Measurements from ENCODE around the gene MINK1. TPM values are rescaled to one million over a fixed set of nuclear protein-coding genes. Genes with fewer than 3 reads are reported as not detected.
"Not testable (repeated sequence)": the region's sequence is repeated elsewhere in the genome, so short reads cannot be mapped to it uniquely, and the experiment has no call there.

MINK1 gene
- total RNA-seq, 1 experiment from 2014 or later: 68.8 TPM

GRCh38 chr17:4903051-4903818, 70.1 kb downstream of the MINK1 start, which contains the start of gene CHRNE:
CHRNE (minus strand) TSS chr17:4903098; CDS start chr17:4903063, 35 bp downstream.
- Mint-ChIP-seq H3K4me3 (peak within 1 kb of the TSS in 1 of 2 experiments; percentile 4; a peak in 2 of 5 replicates), H3K27me3 (ENCODE audit: low read depth) (peaks cover 16% of the 10 kb centered on the region), H3K4me1 (peaks cover 10 to 24% of the 10 kb centered on the region in 2 experiments), H3K36me3 (ENCODE audit: insufficient read depth in 1 of 3, low read depth in 3 of 3) (no peaks in the 10 kb centered on the region; a peak in 1 of 7 replicates), H3K27ac (no peak within 1 kb of the TSS; a peak in 2 of 7 replicates), H3K9me3 (no peaks in the 10 kb centered on the region)
- no peak within 1 kb of the TSS for H2BK15ac ChIP-seq (ENCODE audit: low read depth, low read length)
- no peak within 1 kb of the TSS for H3K14ac ChIP-seq (ENCODE audit: insufficient read depth, low read length)
- no peak within 1 kb of the TSS for H4K5ac ChIP-seq (ENCODE audit: insufficient read length, low read depth, low read length)
- H3K23ac ChIP-seq (ENCODE audit: insufficient read length, low read depth, low read length): no peak within 1 kb of the TSS
- no peak within 1 kb of the TSS for H2BK5ac ChIP-seq (ENCODE audit: insufficient read length, low read length)
- H3K79me2 ChIP-seq (ENCODE audit: insufficient read depth, low read length): no peaks in the 10 kb centered on the region
- TF ChIP-seq CTCF (conservative IDR thresholded peaks at IDR 0.05): peak; percentile 81
- no peak within 1 kb of the TSS for H3K4ac ChIP-seq (ENCODE audit: low read depth, low read length)
- no CpG with 5 or more reads among the region's 10 CpGs for WGBS (ENCODE audit: extremely low coverage, insufficient read length, low lambda C conversion rate)
- no peak within 1 kb of the TSS for H3T11ph ChIP-seq (ENCODE audit: low read length)
- H4K20me1 ChIP-seq (ENCODE audit: control insufficient read depth, insufficient read depth, insufficient read length): no peaks in the 10 kb centered on the region
- H2AK5ac ChIP-seq (ENCODE audit: insufficient read length, low read length): no peak within 1 kb of the TSS
- no peak within 1 kb of the TSS for H3K27ac ChIP-seq (ENCODE audit: insufficient read length, low read depth, low read length)
- no peak within 1 kb of the TSS for H3K56ac ChIP-seq (ENCODE audit: insufficient read length, low read depth, low read length)
- no peaks in the 10 kb centered on the region for H3K79me1 ChIP-seq (ENCODE audit: insufficient read depth, low read depth, low read length, poor library complexity, severe bottlenecking)
- H2BK12ac ChIP-seq (ENCODE audit: insufficient read length, low read depth, low read length): no peak within 1 kb of the TSS
- no peak within 1 kb of the TSS for H2BK20ac ChIP-seq (ENCODE audit: low read depth, low read length, poor library complexity, severe bottlenecking)
- DNase-seq: peak; percentile 94
- H3K9me3 ChIP-seq (ENCODE audit: control insufficient read depth, low read depth, low read length): no peaks in the 10 kb centered on the region
- no peak within 1 kb of the TSS for H2BK120ac ChIP-seq (ENCODE audit: low read depth, low read length, poor library complexity, severe bottlenecking)
- no peak within 1 kb of the TSS for H4K91ac ChIP-seq (ENCODE audit: insufficient read length, low read depth, low read length)
- no peak within 1 kb of the TSS for H3K4me2 ChIP-seq (ENCODE audit: insufficient read depth, insufficient read length, low read length)
- H3K4me1 ChIP-seq (ENCODE audit: insufficient read depth, low read length): peaks cover 3% of the 10 kb centered on the region; the same call in 1 of the 2 replicates
- H3K9ac ChIP-seq (ENCODE audit: extremely low read depth, insufficient read length, low read length): no peak within 1 kb of the TSS
- no peaks in the 10 kb centered on the region for H3K27me3 ChIP-seq (ENCODE audit: insufficient read depth, low read length)
- H3K18ac ChIP-seq (ENCODE audit: insufficient read length, low read depth, low read length): no peak within 1 kb of the TSS
- H4K8ac ChIP-seq (replicated peaks; ENCODE audit: insufficient read length, low read depth, low read length): no peak within 1 kb of the TSS
- H3K23me2 ChIP-seq (ENCODE audit: insufficient read length, low read depth, low read length, poor library complexity, severe bottlenecking): peaks cover 12% of the 10 kb centered on the region
- H2AFZ ChIP-seq (ENCODE audit: low read length): no peak within 1 kb of the TSS

- not testable (repeated sequence) for H4K20me1 ChIP-seq (ENCODE audit: control insufficient read depth, insufficient read depth, insufficient read length); H3K23me2 ChIP-seq (ENCODE audit: insufficient read length, low read depth, low read length, poor library complexity, severe bottlenecking); H3K4me1 ChIP-seq (ENCODE audit: insufficient read depth, low read length); H2BK120ac ChIP-seq (ENCODE audit: low read depth, low read length, poor library complexity, severe bottlenecking); H2AK5ac ChIP-seq (ENCODE audit: insufficient read length, low read length); H2BK15ac ChIP-seq (ENCODE audit: low read depth, low read length); H3K56ac ChIP-seq (ENCODE audit: insufficient read length, low read depth, low read length); H2BK12ac ChIP-seq (ENCODE audit: insufficient read length, low read depth, low read length); H3K18ac ChIP-seq (ENCODE audit: insufficient read length, low read depth, low read length); DNase-seq; H3K4me3 Mint-ChIP-seq; H3T11ph ChIP-seq (ENCODE audit: low read length); H2AFZ ChIP-seq (ENCODE audit: low read length); H3K9ac ChIP-seq (ENCODE audit: extremely low read depth, insufficient read length, low read length); H4K8ac ChIP-seq (replicated peaks; ENCODE audit: insufficient read length, low read depth, low read length); H4K91ac ChIP-seq (ENCODE audit: insufficient read length, low read depth, low read length); H3K79me2 ChIP-seq (ENCODE audit: insufficient read depth, low read length); H2BK5ac ChIP-seq (ENCODE audit: insufficient read length, low read length); H3K36me3 Mint-ChIP-seq (ENCODE audit: insufficient read depth in 1 of 3, low read depth in 3 of 3); H3K14ac ChIP-seq (ENCODE audit: insufficient read depth, low read length); H3K4ac ChIP-seq (ENCODE audit: low read depth, low read length); H3K27ac ChIP-seq (ENCODE audit: insufficient read length, low read depth, low read length); H3K9me3 ChIP-seq (ENCODE audit: control insufficient read depth, low read depth, low read length); H3K9me3 Mint-ChIP-seq; H2BK20ac ChIP-seq (ENCODE audit: low read depth, low read length, poor library complexity, severe bottlenecking); H3K4me2 ChIP-seq (ENCODE audit: insufficient read depth, insufficient read length, low read length); H4K5ac ChIP-seq (ENCODE audit: insufficient read length, low read depth, low read length); H3K79me1 ChIP-seq (ENCODE audit: insufficient read depth, low read depth, low read length, poor library complexity, severe bottlenecking); H3K23ac ChIP-seq (ENCODE audit: insufficient read length, low read depth, low read length); H3K27me3 ChIP-seq (ENCODE audit: insufficient read depth, low read length); H3K27ac Mint-ChIP-seq
- peaks cover 14% of the 10 kb centered on the region in 2 experiments for H3K4me1 Mint-ChIP-seq
- H3K27me3 Mint-ChIP-seq (ENCODE audit: low read depth): peaks cover 16% of the 10 kb centered on the region
Measured at GRCh38 chr17:4906642-4907041, 73.5 kb downstream of the MINK1 start.
